GM04503 (cell line): Measurements from ENCODE around the gene ZNF581.

Experiments
- DNase-seq: peaks from one replicate; pipeline ENCODE4 v3.0.0-alpha.2; 2012; ENCODE audit warnings: low read depth

Gene ZNF581

GRCh38 chr19:55694656-55695491 lies 51.4 kb downstream of the ZNF581 start:
- DNase-seq = no peak
